NCI-H2107 treated with DMSO at 0.1 percent for 48 hours (cell line): Measurements from ENCODE around the gene TEDC1.

ENCODE experiments used
- DNase-seq: peaks from one replicate; lab custom pipeline; 2025; ENCODE audit not compliant: unreplicated experiment; lab: John Stamatoyannopoulos, UW

TEDC1 gene

GRCh38 chr14:105495101-105495989 lies 4.3 kb downstream of the TEDC1 start:
- DNase-seq: no peak

GRCh38 chr14:105495990-105496830 lies 5.2 kb downstream of the TEDC1 start:
- DNase-seq: no peak

- DNase-seq: no peak
These were observed 6.0 kb downstream of the TEDC1 start for GRCh38 chr14:105496831-105497591.

GRCh38 chr14:105497671-105498429 lies 6.8 kb downstream of the TEDC1 start:
- DNase-seq: no peak

GRCh38 chr14:105498430-105499255 lies 7.6 kb downstream of the TEDC1 start:
- DNase-seq: no peak

- no peak for DNase-seq
These were observed 8.4 kb downstream of the TEDC1 start for GRCh38 chr14:105499256-105500035.

- no peak for DNase-seq
These were observed 9.1 kb downstream of the TEDC1 start for GRCh38 chr14:105500036-105500725.

GRCh38 chr14:105500726-105501101 lies 9.7 kb downstream of the TEDC1 start:
- no peak for DNase-seq

- DNase-seq: no peak
These were observed 10.7 kb downstream of the TEDC1 start for GRCh38 chr14:105501504-105502291.

GRCh38 chr14:105502446-105503295 lies 11.6 kb downstream of the TEDC1 start:
- DNase-seq: no peak

- no peak for DNase-seq
These were observed 12.2 kb downstream of the TEDC1 start for GRCh38 chr14:105503296-105503640.

- no peak for DNase-seq
These were observed 13.1 kb downstream of the TEDC1 start for GRCh38 chr14:105503935-105504692.

- no peak for DNase-seq
These were observed 14.1 kb downstream of the TEDC1 start for GRCh38 chr14:105505101-105505500.

GRCh38 chr14:105507247-105507646 lies 16.2 kb downstream of the TEDC1 start:
- DNase-seq: no peak

- DNase-seq: no peak
These were observed 17.0 kb downstream of the TEDC1 start for GRCh38 chr14:105508069-105508468.

GRCh38 chr14:105508601-105509000 lies 17.6 kb downstream of the TEDC1 start:
- DNase-seq: no peak
